Activated naive CD4-positive, alpha-beta T cell treated with anti-CD3 and anti-CD28 coated beads for 36 hours (primary cell): ENCODE data around the gene LRRN4CL. TPM values are rescaled to one million over a fixed set of nuclear protein-coding genes. Genes with fewer than 3 reads are reported as not detected.
"Not testable (repeated sequence)": the region's sequence is repeated elsewhere in the genome, so short reads cannot be mapped to it uniquely, and the experiment has no call there.

Experiments used
- CTCF ChIA-PET: fragments of 350-600 bp; sonication (Branson Sonifier 250); formaldehyde crosslinking; loops from one replicate; lab custom pipeline; 2021; ENCODE audit warnings: antibody characterized with exemption; lab: Charles Lee
- DNase-seq: peaks from one replicate; pipeline ENCODE4 v3.0.0-alpha.2; 2020
- H3K27ac Mint-ChIP-seq: one replicate; pipeline ENCODE4 v1.8.0; 2021; ENCODE audit warnings: mild to moderate bottlenecking, mixed read lengths
- H3K27me3 Mint-ChIP-seq: one replicate; pipeline ENCODE4 v1.8.0; 2021; ENCODE audit warnings: low read depth, mixed read lengths
- H3K36me3 Mint-ChIP-seq: one replicate; pipeline ENCODE4 v1.8.0; 2021; ENCODE audit warnings: low read depth, mixed read lengths
- H3K4me1 Mint-ChIP-seq: one replicate; pipeline ENCODE4 v1.8.0; 2021; ENCODE audit warnings: low read depth, mixed read lengths
- H3K4me3 Mint-ChIP-seq: one replicate; pipeline ENCODE4 v1.8.0; 2021; ENCODE audit warnings: mild to moderate bottlenecking, moderate library complexity, mixed read lengths
- H3K9me3 Mint-ChIP-seq: one replicate; pipeline ENCODE4 v1.8.0; 2021; ENCODE audit warnings: mixed read lengths
- intact Hi-C: fragments of 100-400 bp; cut with micrococcal nuclease; formaldehyde crosslinking; loops from one replicate; pipeline ENCODE4 v1.15.1; 2023
- total RNA-seq, 2 experiments: library from RNA; stranded (reverse); gene quantifications; one replicate each; pipeline ENCODE4 v1.2.3, GENCODE V29; 2021

Gene LRRN4CL
- total RNA-seq = under 1 TPM in 1 of 2 experiments, not detected in 1; 0.10 TPM

DNA sequence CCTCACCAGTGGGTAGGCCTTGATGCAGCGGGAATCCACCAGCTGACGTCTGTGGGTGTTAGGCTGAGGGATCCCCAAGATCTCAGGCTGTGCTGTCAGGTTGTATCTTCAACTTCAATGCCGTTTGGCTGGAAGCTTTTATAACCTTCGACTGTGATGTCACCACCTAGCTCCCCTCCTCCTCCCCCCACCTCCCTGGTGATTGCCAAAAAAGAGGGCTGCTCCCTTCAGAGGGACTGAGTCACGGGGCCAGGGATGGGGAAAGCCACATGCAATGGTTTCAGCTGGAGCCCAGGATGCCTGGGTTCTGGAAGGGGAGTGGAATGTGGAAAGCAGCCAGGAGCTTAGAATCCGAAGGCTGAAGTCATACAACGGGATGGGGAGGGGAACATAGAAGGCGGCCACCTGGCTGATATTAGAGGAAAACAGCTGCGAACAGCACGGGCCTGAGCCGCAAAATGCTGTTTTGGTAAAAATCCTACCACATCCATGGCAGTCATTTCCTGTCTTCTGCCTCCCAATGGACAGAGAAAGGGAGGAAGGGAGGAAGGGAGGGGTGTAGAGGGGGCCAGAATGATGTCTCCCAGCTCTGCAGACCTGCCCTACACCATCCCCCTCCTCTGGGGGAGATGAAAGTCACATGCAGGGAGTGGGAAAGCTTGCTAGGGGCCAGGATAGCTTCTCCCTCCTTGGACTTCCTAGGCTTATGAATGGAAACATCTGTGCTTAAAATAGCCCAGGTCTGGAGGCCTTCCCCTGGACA lies at the start of gene LRRN4CL:
LRRN4CL (minus strand) TSS at position 110 of the 763 bp plus-strand sequence. CDS start 1,022 bp downstream, outside the sequence.
- Mint-ChIP-seq H3K27ac (no peak within 1 kb of the TSS), H3K4me1 (no peaks in the 10 kb centered on the region), H3K9me3 (no peaks in the 10 kb centered on the region), H3K4me3 (no peak within 1 kb of the TSS), H3K36me3 (peaks cover 17% of the 10 kb centered on the region), H3K27me3 (peaks cover 9% of the 10 kb centered on the region)
- CTCF ChIA-PET = interaction anchor here (0.9 to 1.8 kb wide), 4 partner anchors 9 to 295 kb away, joined by 3 to 9 read pairs (median 3); no protein-coding TSS in a partner anchor
- intact Hi-C loops = loop anchor here (10.0 kb wide), 1 partner anchor 295 kb away; no protein-coding TSS in a partner anchor
- no peak for DNase-seq

DNA sequence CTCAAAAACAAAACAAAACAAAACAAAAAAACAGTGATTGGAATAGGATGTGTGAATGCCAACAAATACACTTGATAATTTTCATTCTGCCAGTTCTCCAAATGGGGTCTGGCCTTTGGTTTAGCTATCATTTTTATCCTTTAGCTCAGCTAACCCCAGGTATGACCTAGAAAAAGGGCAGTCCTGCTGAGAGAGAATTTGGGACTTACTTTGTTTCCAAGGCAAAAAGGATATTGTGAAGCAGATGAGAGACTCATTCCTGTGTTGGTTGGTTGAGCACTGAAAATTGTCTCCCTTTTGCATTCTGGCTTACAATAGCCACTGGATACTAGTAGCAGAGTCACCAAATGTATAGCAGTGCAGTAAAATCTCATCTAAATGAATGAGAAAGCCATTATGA lies 47.9 kb upstream of the LRRN4CL start:
- Mint-ChIP-seq H3K36me3 (peaks cover 16% of the 10 kb centered on the region), H3K4me3 (no peak overlapping the region), H3K27ac (no peak overlapping the region), H3K27me3 (no peaks in the 10 kb centered on the region), H3K9me3 (no peaks in the 10 kb centered on the region), H3K4me1 (peaks cover 8% of the 10 kb centered on the region)
- DNase-seq = no peak
- CTCF ChIA-PET = interaction anchor here (1.1 kb wide), 1 partner anchor 8 kb away, joined by 4 read pairs; no protein-coding TSS in a partner anchor
- intact Hi-C loops = no loop called here

DNA sequence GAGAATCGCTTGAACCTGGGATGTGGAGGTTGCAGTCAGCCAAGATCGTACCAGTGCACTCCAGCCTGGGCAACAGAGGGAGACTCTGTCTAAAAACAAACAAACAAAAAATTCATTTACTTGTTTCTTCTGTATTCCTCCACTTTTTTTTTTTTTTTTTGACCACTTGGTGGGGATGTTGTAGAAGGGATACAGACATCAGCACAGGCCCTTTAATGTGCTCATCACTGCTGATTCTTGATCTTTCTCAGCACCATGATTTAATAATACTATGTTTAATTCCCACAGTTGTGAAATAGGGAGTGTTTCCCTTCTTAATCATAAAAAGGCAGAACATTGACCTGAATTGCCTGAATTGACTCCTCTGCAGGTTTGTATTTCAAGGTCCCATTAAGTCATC lies 43.5 kb upstream of the LRRN4CL start:
- intact Hi-C loops = no loop called here
- Mint-ChIP-seq H3K27me3 (no peaks in the 10 kb centered on the region), H3K4me1 (peaks cover 24% of the 10 kb centered on the region), H3K9me3 (no peaks in the 10 kb centered on the region), H3K36me3 (peaks cover 22% of the 10 kb centered on the region), H3K27ac (no peak overlapping the region), H3K4me3 (no peak overlapping the region)
- no peak for DNase-seq
- CTCF ChIA-PET = interaction anchor here (0.6 to 1.0 kb wide), 4 partner anchors 21 to 75 kb away, joined by 3 to 4 read pairs (median 4); partner anchors contain the start of gene ZBTB3

DNA sequence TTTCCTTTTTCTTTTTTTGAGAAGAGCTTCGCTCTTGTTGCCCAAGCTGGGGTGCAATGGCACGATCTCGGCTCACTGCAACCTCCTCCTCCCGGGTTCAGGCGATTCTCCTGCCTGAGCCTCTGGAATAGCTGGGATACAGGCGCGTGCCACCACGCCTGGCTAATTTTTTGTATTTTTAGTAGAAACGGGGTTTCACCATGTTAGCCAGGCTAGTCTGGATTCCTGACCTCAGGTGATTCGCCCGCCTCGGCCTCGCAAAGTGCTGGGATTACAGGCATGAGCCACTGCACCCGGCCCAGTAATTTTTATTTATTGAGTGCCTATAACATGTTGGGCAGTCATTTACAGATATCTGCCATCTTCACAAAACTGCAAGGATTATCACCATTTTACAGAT lies 40.7 kb upstream of the LRRN4CL start:
- peak overlapping the region; percentile 90 for H3K4me3 Mint-ChIP-seq
- CTCF ChIA-PET = interaction anchor here (0.6 to 2.9 kb wide), 5 partner anchors 32 to 136 kb away, joined by 3 to 7 read pairs (median 3); partner anchors contain the start of gene TAF6L
- peaks cover 31% of the 10 kb centered on the region for H3K4me1 Mint-ChIP-seq
- intact Hi-C loops, H3K27me3 Mint-ChIP-seq, H3K9me3 Mint-ChIP-seq, DNase-seq: not testable (repeated sequence)
- peak overlapping the region; percentile 61 for H3K27ac Mint-ChIP-seq
- peaks cover 32% of the 10 kb centered on the region for H3K36me3 Mint-ChIP-seq

DNA sequence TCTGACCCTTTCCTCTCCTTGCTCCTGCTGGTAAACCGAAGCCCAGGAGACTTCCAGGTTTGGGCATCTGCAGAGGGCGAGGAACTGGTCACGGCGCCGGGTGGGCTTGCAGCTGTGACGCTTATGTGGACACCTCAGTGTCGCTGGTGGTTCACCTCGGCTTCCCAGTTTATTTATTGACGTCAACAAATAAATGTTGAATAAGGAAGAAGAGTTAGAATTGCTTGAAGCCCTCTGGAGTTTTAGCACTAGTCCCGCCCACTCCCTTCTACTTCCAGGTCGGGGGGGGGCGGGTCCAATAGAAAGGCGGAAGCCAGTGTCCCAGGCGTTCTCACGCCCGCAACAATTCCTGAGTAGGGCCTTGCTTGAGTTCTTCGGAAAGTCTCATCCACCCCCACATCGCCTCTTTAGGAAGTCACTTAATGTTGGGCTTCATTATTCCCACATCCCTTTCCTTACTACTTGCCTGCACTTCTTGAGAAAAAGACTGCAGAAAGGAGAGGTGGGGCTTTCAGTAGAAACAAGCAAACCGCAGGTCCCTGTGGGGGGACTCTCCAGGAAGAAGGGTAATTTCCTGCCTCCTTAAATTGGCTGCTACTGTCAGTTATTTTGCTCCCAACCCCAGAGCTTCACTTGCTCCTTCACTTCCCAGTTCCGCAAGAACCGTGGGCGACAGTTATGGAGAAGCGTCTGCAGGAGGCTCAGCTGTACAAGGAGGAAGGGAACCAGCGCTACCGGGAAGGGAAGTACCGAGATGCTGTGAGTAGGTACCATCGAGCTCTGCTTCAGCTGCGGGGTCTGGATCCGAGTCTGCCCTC lies 39.0 kb upstream of the LRRN4CL start, which contains the start of gene TTC9C:
TTC9C (plus strand) TSS at position 316 of the 818 bp plus-strand sequence; CDS start at position 679, 363 bp downstream.
- CTCF ChIA-PET = interaction anchor here (0.6 to 1.4 kb wide), 3 partner anchors 9 to 1599 kb away, joined by 3 to 4 read pairs (median 3); partner anchors contain the start of gene UQCC3
- H3K27ac Mint-ChIP-seq = peak within 1 kb of the TSS; percentile 99

DNA sequence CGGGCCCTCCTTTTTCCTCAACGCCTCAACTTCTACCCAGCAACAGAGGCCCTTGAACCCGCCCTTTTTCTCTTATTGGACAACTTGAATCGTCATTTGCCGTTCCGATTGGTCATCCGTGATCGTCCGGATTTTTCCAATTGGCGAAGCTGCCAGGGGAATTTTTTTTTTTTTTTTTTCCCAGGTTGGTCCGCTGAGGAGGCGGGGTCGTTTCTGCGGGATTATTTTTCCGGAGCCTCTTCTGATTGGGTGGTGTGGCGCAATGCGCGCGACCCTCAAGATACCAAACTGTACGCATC lies 38.5 kb upstream of the LRRN4CL start:
- Mint-ChIP-seq H3K4me1 (peaks cover 43% of the 10 kb centered on the region), H3K36me3 (peaks cover 46% of the 10 kb centered on the region), H3K27ac (peak overlapping the region; percentile 99), H3K4me3 (peak overlapping the region; percentile 90), H3K9me3 (no peaks in the 10 kb centered on the region), H3K27me3 (no peaks in the 10 kb centered on the region)
- intact Hi-C loops = loop anchor here (1.0 to 2.0 kb wide), 17 partner anchors 19 to 154 kb away; partner anchors contain the start of genes INTS5, NXF1, POLR2G and TAF6L
- CTCF ChIA-PET = interaction anchor here (0.6 to 1.3 kb wide), 5 partner anchors 34 to 216 kb away, joined by 3 to 6 read pairs (median 3); partner anchors contain the start of gene POLR2G
- peak; percentile 94 for DNase-seq

More for the DNA sequence above, 39.0 kb upstream of the LRRN4CL start, which contains the start of gene TTC9C:
- peak; percentile 90 for DNase-seq
- Mint-ChIP-seq H3K36me3 (peaks cover 48% of the 10 kb centered on the region), H3K4me1 (peaks cover 46% of the 10 kb centered on the region), H3K27me3 (no peaks in the 10 kb centered on the region), H3K9me3 (no peaks in the 10 kb centered on the region), H3K4me3 (peak within 1 kb of the TSS; percentile 90)
- intact Hi-C loops = loop anchor here (1.0 to 2.0 kb wide), 4 partner anchors 43 to 134 kb away; partner anchors contain the start of genes NXF1, TAF6L and TMEM179B

DNA sequence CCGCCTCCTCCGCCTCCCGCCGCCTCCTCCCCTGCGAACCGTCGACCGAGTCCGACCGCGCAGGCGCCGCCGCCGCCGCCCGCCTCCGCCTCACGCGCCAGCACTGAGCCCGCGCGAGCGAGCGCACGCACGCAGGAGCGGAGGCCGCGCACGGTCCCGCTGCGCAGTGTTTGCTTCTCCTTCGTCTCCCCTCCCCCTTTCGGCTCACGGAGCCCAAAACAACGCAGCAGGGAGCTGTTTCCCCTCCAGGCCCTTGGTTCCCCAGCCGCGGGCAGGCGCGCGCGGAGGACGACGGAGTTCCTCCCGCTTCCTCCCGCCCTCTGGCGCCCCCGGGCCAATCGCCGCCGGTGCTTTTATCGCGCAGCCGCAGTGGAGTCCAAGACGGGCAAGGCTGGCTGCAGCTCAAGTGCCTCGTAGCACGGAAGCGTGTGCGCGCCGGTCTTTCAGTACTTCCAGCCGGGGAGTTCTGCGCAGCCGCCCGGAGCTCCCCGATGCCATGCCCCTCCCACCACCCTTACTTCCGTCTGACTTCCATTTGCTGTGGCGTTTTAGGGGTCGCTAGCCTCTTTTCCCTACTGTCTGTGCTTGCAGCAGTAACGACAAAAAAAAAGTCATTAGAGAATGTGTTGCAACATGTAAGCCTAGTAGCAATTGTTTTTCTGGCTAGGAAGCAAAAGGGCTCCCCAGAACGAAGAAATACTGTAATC lies 38.0 kb upstream of the LRRN4CL start, which contains the start of gene HNRNPUL2:
HNRNPUL2 (minus strand) TSS at position 293 of the 707 bp plus-strand sequence. CDS start 301 bp downstream, outside the sequence.
- H3K4me3 Mint-ChIP-seq = peak within 1 kb of the TSS; percentile 90
- H3K4me1 Mint-ChIP-seq = peaks cover 45% of the 10 kb centered on the region
- CTCF ChIA-PET = interaction anchor here (0.6 to 1.3 kb wide), 10 partner anchors 26 to 216 kb away, joined by 3 to 6 read pairs (median 3); partner anchors contain the start of genes POLR2G and ZBTB3
- peaks cover 51% of the 10 kb centered on the region for H3K36me3 Mint-ChIP-seq
- H3K27ac Mint-ChIP-seq = peak within 1 kb of the TSS; percentile 99
- peak; percentile 99 for DNase-seq
- H3K9me3 Mint-ChIP-seq = no peaks in the 10 kb centered on the region
- intact Hi-C loops = loop anchor here (1.0 to 2.0 kb wide), 13 partner anchors 18 to 154 kb away; partner anchors contain the start of genes INTS5, POLR2G, TUT1 and UBXN1
- H3K27me3 Mint-ChIP-seq = no peaks in the 10 kb centered on the region

DNA sequence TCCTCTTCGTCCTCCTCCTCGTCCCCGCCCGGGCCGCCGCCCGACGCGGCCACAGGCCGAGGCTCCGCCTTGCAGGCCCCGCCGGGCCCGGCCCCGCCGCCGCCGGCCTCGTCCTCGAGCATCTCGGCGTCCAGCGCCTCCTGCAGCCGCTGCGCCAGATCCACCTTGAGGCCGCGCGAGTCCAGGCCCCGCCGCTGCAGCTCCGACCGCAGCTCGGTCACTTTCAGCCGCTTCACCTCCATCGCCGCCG lies 37.5 kb upstream of the LRRN4CL start:
- Mint-ChIP-seq H3K4me3 (peak overlapping the region; percentile 90), H3K36me3 (peaks cover 55% of the 10 kb centered on the region), H3K27me3 (no peaks in the 10 kb centered on the region), H3K9me3 (no peaks in the 10 kb centered on the region), H3K27ac (peak overlapping the region; percentile 99), H3K4me1 (peaks cover 49% of the 10 kb centered on the region)
- intact Hi-C loops = loop anchor here (1.0 to 2.0 kb wide), 14 partner anchors 14 to 154 kb away; partner anchors contain the start of genes INTS5, POLR2G, TUT1 and UBXN1
- CTCF ChIA-PET = interaction anchor here (0.6 to 1.3 kb wide), 8 partner anchors 27 to 155 kb away, joined by 3 to 6 read pairs (median 3); partner anchors contain the start of genes POLR2G and ZBTB3
- DNase-seq = no peak

DNA sequence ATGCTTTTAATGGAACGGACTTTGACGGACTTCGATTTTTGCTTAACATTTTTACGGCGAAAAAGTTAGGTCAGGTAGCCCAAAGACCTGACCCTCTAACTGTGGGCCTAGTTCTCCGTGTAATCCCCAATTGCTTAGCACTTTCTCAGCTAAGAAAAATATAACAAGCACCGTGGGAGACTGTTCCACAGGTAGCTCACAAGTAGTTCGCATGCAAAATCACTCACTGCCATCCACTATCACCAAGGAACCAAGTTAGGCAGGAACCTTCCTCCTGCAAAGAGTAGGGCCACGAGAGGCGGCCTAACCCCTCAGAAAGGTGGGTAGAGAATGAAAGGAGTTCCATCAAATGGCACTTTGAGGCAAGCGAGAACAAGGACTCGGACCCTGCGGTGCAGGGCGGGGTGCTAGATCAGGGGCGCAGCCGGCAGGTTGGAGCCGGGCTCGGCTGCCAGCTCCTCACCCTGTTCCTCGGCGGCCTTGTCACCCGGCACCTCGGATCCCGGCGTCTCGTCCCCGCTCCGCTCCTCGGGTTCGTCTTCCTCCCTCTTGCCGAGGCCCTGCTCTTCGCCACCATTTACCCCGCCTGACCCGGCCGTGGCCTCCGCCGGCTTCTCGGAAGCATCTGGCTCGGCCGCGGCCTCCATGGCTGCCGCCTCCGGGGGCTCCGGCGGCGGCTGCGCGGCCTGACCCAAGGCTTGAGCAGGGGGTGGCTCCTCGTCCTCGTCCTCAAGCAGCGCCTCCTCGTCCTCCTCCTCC lies 37.0 kb upstream of the LRRN4CL start:
- Mint-ChIP-seq H3K9me3 (no peaks in the 10 kb centered on the region), H3K36me3 (peaks cover 59% of the 10 kb centered on the region), H3K4me3 (peak overlapping the region; percentile 90), H3K27me3 (no peaks in the 10 kb centered on the region), H3K27ac (peak overlapping the region; percentile 99), H3K4me1 (peaks cover 50% of the 10 kb centered on the region)
- CTCF ChIA-PET = interaction anchor here (0.8 to 1.3 kb wide), 6 partner anchors 27 to 155 kb away, joined by 3 to 6 read pairs (median 3); partner anchors contain the start of gene ZBTB3
- DNase-seq = peak; percentile 31
- intact Hi-C loops = loop anchor here (1.0 to 2.0 kb wide), 4 partner anchors 13 to 74 kb away; partner anchors contain the start of genes INTS5, UBXN1 and UQCC3

DNA sequence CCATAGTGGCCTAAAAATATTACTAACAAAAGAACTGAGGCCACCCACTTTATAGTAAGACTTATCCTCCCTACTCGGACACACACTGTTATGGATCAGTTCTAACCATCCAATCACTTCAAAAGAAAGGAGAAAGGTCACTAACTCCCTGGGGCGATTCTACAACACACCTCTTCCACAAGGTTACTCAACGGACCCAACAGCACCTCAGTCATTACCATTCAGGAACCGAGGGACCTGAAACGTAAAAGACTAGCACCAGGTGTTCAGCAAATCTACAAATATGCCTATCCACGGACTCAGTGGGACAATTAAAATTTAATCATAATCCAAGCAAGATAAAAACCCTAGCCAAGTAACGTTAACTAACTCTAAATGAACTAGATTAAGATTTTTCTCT lies 36.3 kb upstream of the LRRN4CL start:
- H3K36me3 Mint-ChIP-seq = peaks cover 61% of the 10 kb centered on the region
- peak overlapping the region; percentile 90 for H3K4me3 Mint-ChIP-seq
- CTCF ChIA-PET = interaction anchor here (0.6 to 1.0 kb wide), 2 partner anchors 132 to 941 kb away, joined by 3 to 4 read pairs; no protein-coding TSS in a partner anchor
- no peaks in the 10 kb centered on the region for H3K27me3 Mint-ChIP-seq
- no peak for DNase-seq
- H3K27ac Mint-ChIP-seq = peak overlapping the region; percentile 99
- no peaks in the 10 kb centered on the region for H3K9me3 Mint-ChIP-seq
- intact Hi-C loops = loop anchor here (1.0 to 2.0 kb wide), 4 partner anchors 12 to 73 kb away; partner anchors contain the start of genes INTS5, UBXN1 and UQCC3
- H3K4me1 Mint-ChIP-seq = peaks cover 48% of the 10 kb centered on the region
